Measurements from ENCODE around the gene HDAC4. TPM values are rescaled to one million over a fixed set of nuclear protein-coding genes. Genes with fewer than 3 reads are reported as not detected.

The HDAC4 gene
- total RNA-seq, 2 donors from 2014 or later = 9.3 to 139 TPM

- no peaks in the 10 kb centered on the region for H3K27me3 ChIP-seq
- no peaks in the 10 kb centered on the region for H3K9me3 ChIP-seq
- ATAC-seq = no peak
- WGBS, 2 donors = 95 to 99% methylated on average over 11 to 15 of the region's 15 CpGs
- DNase-seq = no peak
- H3K4me1 ChIP-seq = no peaks in the 10 kb centered on the region
- intact Hi-C loops (cut with DNase I) = no loop called here
- H3K4me3 ChIP-seq = no peak overlapping the region
- peaks cover 0 to 8% of the 10 kb centered on the region in 2 donors for H3K36me3 ChIP-seq (replicated peaks in 1 of 2; ENCODE audit: insufficient read depth in 1 of 2, low read depth in 2 of 2)
- H3K27ac ChIP-seq = no peak overlapping the region
- TF ChIP-seq POLR2A (IDR thresholded peaks at IDR 0.05) (no peak), CTCF (IDR thresholded peaks at IDR 0.05) (no peak)
These were observed 299.7 kb downstream of the HDAC4 start for GRCh38 chr2:239101071-239101470.

GRCh38 chr2:239099474-239099873 is 301.3 kb downstream of the HDAC4 start:
- Histone ChIP-seq H3K36me3 (replicated peaks in 1 of 2; ENCODE audit: insufficient read depth in 1 of 2, low read depth in 2 of 2) (peaks cover 0 to 8% of the 10 kb centered on the region in 2 donors), H3K9me3 (no peaks in the 10 kb centered on the region), H3K27ac (no peak overlapping the region), H3K27me3 (no peaks in the 10 kb centered on the region), H3K4me3 (no peak overlapping the region), H3K4me1 (no peaks in the 10 kb centered on the region)
- DNase-seq (no peak), ATAC-seq (no peak)
- TF ChIP-seq POLR2A (IDR thresholded peaks at IDR 0.05) (no peak), CTCF (IDR thresholded peaks at IDR 0.05) (no peak)
- intact Hi-C loops (cut with DNase I) = no loop called here
- WGBS, 2 donors = 93 to 95% methylated on average over 10 to 15 of the region's 15 CpGs

GRCh38 chr2:239098288-239098970 is 302.4 kb downstream of the HDAC4 start:
- Histone ChIP-seq H3K4me3 (no peak overlapping the region), H3K27me3 (no peaks in the 10 kb centered on the region), H3K36me3 (replicated peaks in 1 of 2; ENCODE audit: insufficient read depth in 1 of 2, low read depth in 2 of 2) (peaks cover 0 to 8% of the 10 kb centered on the region in 2 donors), H3K9me3 (no peaks in the 10 kb centered on the region), H3K4me1 (no peaks in the 10 kb centered on the region), H3K27ac (no peak overlapping the region)
- intact Hi-C loops (cut with DNase I) = no loop called here
- TF ChIP-seq CTCF (IDR thresholded peaks at IDR 0.05) (no peak), POLR2A (IDR thresholded peaks at IDR 0.05) (no peak)
- WGBS, 2 donors = 71 to 84% methylated on average over 15 to 20 of the region's 20 CpGs
- ATAC-seq (no peak), DNase-seq (no peak)

- Histone ChIP-seq H3K4me3 (no peak overlapping the region), H3K27me3 (no peaks in the 10 kb centered on the region), H3K27ac (no peak overlapping the region), H3K36me3 (replicated peaks in 1 of 2; ENCODE audit: insufficient read depth in 1 of 2, low read depth in 2 of 2) (peaks cover 0 to 4% of the 10 kb centered on the region in 2 donors), H3K4me1 (no peaks in the 10 kb centered on the region), H3K9me3 (no peaks in the 10 kb centered on the region)
- 67 to 87% methylated on average over 6 to 12 of the region's 12 CpGs for WGBS, 2 donors
- no peak for TF ChIP-seq POLR2A (IDR thresholded peaks at IDR 0.05)
- no peak for TF ChIP-seq CTCF (IDR thresholded peaks at IDR 0.05)
- DNase-seq (no peak), ATAC-seq (no peak)
- intact Hi-C loops (cut with DNase I) = no loop called here
These were observed 303.5 kb downstream of the HDAC4 start for GRCh38 chr2:239097428-239097696.
